Stomach (tissue), 9 donors: ENCODE measurements around the gene AQP7. TPM values are rescaled to one million over a fixed set of nuclear protein-coding genes. Genes with fewer than 3 reads are reported as not detected.
"Not testable (repeated sequence)": the region's sequence is repeated elsewhere in the genome, so short reads cannot be mapped to it uniquely, and the experiment has no call there.

Source experiments
- DNase-seq, 2 donors: peaks; one replicate each; pipeline versions ENCODE4 v3.0.0 to v3.0.0-alpha.2; 2013 to 2019
- H3K27ac ChIP-seq, 5 donors: fragments of 200-600 bp in 4 of 5; sonication (generic) in 4 of 5; one replicate each; pipeline ENCODE4 v1.5.1; 2013 to 2019; ENCODE audit warnings: mild to moderate bottlenecking in 1 of 5, moderate library complexity in 1 of 5
- H3K27me3 ChIP-seq, 3 donors: fragments of 200-600 bp; sonication (generic); one replicate each; pipeline ENCODE4 v1.5.1; 2017 to 2019; ENCODE audit warnings: mixed run types in 1 of 3
- H3K36me3 ChIP-seq, 4 donors: fragments of 200-600 bp; sonication (generic); 1 replicate in 3 of 4; 2 replicates in 1 of 4; pipeline ENCODE4 v1.5.1; 2016 to 2019
- H3K4me1 ChIP-seq, 4 donors: fragments of 200-600 bp; sonication (generic); one replicate each; pipeline ENCODE4 v1.5.1; 2016 to 2019
- H3K4me3 ChIP-seq, 4 donors: fragments of 200-600 bp; sonication (generic) in 3 of 4; one replicate each; pipeline ENCODE4 v1.5.1; 2016 to 2019; ENCODE audit warnings: mild to moderate bottlenecking in 1 of 4
- H3K9me3 ChIP-seq, 4 donors: fragments of 200-600 bp; sonication (generic); one replicate each; pipeline ENCODE4 v1.5.1; 2016 to 2019
- CTCF ChIP-seq, 7 experiments: fragments of 450-650 bp in 4 of 7; fragments of 200-600 bp in 3 of 7; sonication (generic) in 3 of 7; IDR thresholded peaks; one replicate each; pipeline ENCODE4 v1.5.1; 2016 to 2019; ENCODE audit warnings: antibody characterized with exemption in 7 of 7, control low read depth in 2 of 7, mild to moderate bottlenecking in 1 of 7
- EP300 ChIP-seq: sonication (generic); formaldehyde crosslinking; IDR thresholded peaks from one replicate; pipeline ENCODE4 v1.6.1; 2017; ENCODE audit warnings: antibody characterized with exemption
- POLR2A ChIP-seq, 4 donors: fragments of 450-650 bp; IDR thresholded peaks; one replicate each; pipeline ENCODE4 v1.6.1; 2016; ENCODE audit warnings: antibody characterized with exemption in 4 of 4, control low read depth in 2 of 4, mild to moderate bottlenecking in 1 of 4, moderate library complexity in 1 of 4
- POLR2AphosphoS5 ChIP-seq, 3 donors: sonication (generic); formaldehyde crosslinking; IDR thresholded peaks; one replicate each; pipeline ENCODE4 v1.6.1; 2016; ENCODE audit warnings: antibody characterized with exemption in 3 of 3
- WGBS, 5 donors: extraction: QIAGEN DNeasy Blood & Tissue Kit in 3 of 5; methylation state at CpG; one replicate each; pipeline versions ENCODE4 v1.1.5 to v1.1.7; 2013 to 2018; 5-methylcytosine and 5-hydroxymethylcytosine counted together
- intact Hi-C: fragments of 100-400 bp; cut with DNase I; formaldehyde crosslinking; loops from one replicate; pipeline ENCODE4 v1.15.1; 2023; ENCODE audit warnings: low total_unique reads
- polyA plus RNA-seq, 3 donors: library from polyadenylated mRNA; stranded (reverse); fragments of 200-250 nt; gene quantifications; one replicate each; pipeline ENCODE4 v1.2.3, GENCODE V29; 2013
- total RNA-seq, 5 donors: library from RNA; depleted of rRNA; stranded (reverse); fragments of >200 nt; gene quantifications; one replicate each; pipeline versions ENCODE4 v1.1.0 to v1.2.3, GENCODE V29; 2014 to 2016
- donor health status: healthy with polysubstance abuse.
- donor health status: Bipolar disorder and iron deficiency.
- donor health status: healthy.

The AQP7 gene
- total and polyA plus RNA-seq, 8 donors, result 1.1 to 17.4 (median 3.3) TPM; not detected in 2

- Histone ChIP-seq H3K4me3 (no peak overlapping the region), H3K4me1 (no peaks in the 10 kb centered on the region), H3K27ac (no peak overlapping the region), H3K27me3 (no peaks in the 10 kb centered on the region), H3K9me3 (no peaks in the 10 kb centered on the region), H3K36me3 (peaks cover 50 to 92% (median 90%) of the 10 kb centered on the region in 4 donors)
- no peak for TF ChIP-seq POLR2A (IDR thresholded peaks at IDR 0.05)
- intact Hi-C loops, result no loop called here
- DNase-seq, result no peak
- WGBS, 5 donors, result 89 to 100% (median 90%) methylated on average over 2 of the region's 2 CpGs
These were observed 35.3 kb downstream of the AQP7 start for GRCh38 chr9:33366979-33367480.

- peaks cover 37 to 78% (median 76%) of the 10 kb centered on the region in 4 donors for H3K36me3 ChIP-seq
- H3K27ac ChIP-seq, H3K9me3 ChIP-seq, intact Hi-C loops, DNase-seq, H3K27me3 ChIP-seq, H3K4me1 ChIP-seq, H3K4me3 ChIP-seq: not testable (repeated sequence)
- WGBS, 5 donors, result 94 to 98% (median 98%) methylated on average over 4 of the region's 4 CpGs
These were observed 37.6 kb downstream of the AQP7 start for GRCh38 chr9:33364814-33365213.

GRCh38 chr9:33364127-33364526 lies 38.2 kb downstream of the AQP7 start:
- WGBS, 5 donors, result 85 to 98% (median 86%) methylated on average over 2 of the region's 2 CpGs
- no peak for DNase-seq
- H3K27ac ChIP-seq, result no peak overlapping the region
- H3K9me3 ChIP-seq, result no peaks in the 10 kb centered on the region
- H3K36me3 ChIP-seq, result peaks cover 37 to 73% (median 71%) of the 10 kb centered on the region in 4 donors
- H3K4me3 ChIP-seq, result no peak overlapping the region
- intact Hi-C loops, result no loop called here
- H3K27me3 ChIP-seq, result no peaks in the 10 kb centered on the region
- TF ChIP-seq POLR2AphosphoS5 (IDR thresholded peaks at IDR 0.05) (no peak), CTCF (IDR thresholded peaks at IDR 0.05) (no peak), POLR2A (IDR thresholded peaks at IDR 0.05) (no peak)
- H3K4me1 ChIP-seq, result no peaks in the 10 kb centered on the region

- DNase-seq, H3K4me3 ChIP-seq, H3K27me3 ChIP-seq, H3K27ac ChIP-seq, intact Hi-C loops, H3K9me3 ChIP-seq: not testable (repeated sequence)
- H3K36me3 ChIP-seq, result peaks cover 0 to 56% (median 50%) of the 10 kb centered on the region in 4 donors
- H3K4me1 ChIP-seq, result peaks cover 0 to 16% (median 12%) of the 10 kb centered on the region in 4 donors
- WGBS, 5 donors, result 95 to 100% (median 97%) methylated on average over 3 of the region's 3 CpGs
These were observed 43.7 kb downstream of the AQP7 start for GRCh38 chr9:33358641-33359040.

- Histone ChIP-seq H3K36me3 (peaks cover 0 to 53% (median 38%) of the 10 kb centered on the region in 4 donors), H3K27ac (no peak overlapping the region), H3K9me3 (no peaks in the 10 kb centered on the region), H3K4me3 (no peak overlapping the region), H3K27me3 (no peaks in the 10 kb centered on the region), H3K4me1 (peaks cover 0 to 18% (median 14%) of the 10 kb centered on the region in 4 donors)
- 91 to 100% (median 97%) methylated on average over 1 of the region's 1 CpG for WGBS, 5 donors
- intact Hi-C loops, result no loop called here
- TF ChIP-seq CTCF (IDR thresholded peaks at IDR 0.05), result no peak
- TF ChIP-seq POLR2AphosphoS5 (IDR thresholded peaks at IDR 0.05), result no peak
- no peak for TF ChIP-seq EP300
- TF ChIP-seq POLR2A (IDR thresholded peaks at IDR 0.05), result no peak
- DNase-seq, result no peak
These were observed 46.4 kb downstream of the AQP7 start for GRCh38 chr9:33355933-33356332.

- Histone ChIP-seq H3K9me3 (no peaks in the 10 kb centered on the region), H3K4me3 (no peak overlapping the region), H3K4me1 (peaks cover 4 to 30% (median 20%) of the 10 kb centered on the region in 4 donors), H3K36me3 (peaks cover 0 to 54% (median 37%) of the 10 kb centered on the region in 4 donors), H3K27me3 (no peaks in the 10 kb centered on the region), H3K27ac (peak overlapping the region; percentile 0 to 66 (median 57))
- intact Hi-C loops, result no loop called here
- 22 to 38% (median 28%) methylated on average over 5 of the region's 5 CpGs for WGBS, 5 donors
- DNase-seq, result peak in 1 of 2 donors; percentile 50
- TF ChIP-seq POLR2AphosphoS5 (IDR thresholded peaks at IDR 0.05), result no peak
These were observed 47.6 kb downstream of the AQP7 start for GRCh38 chr9:33354651-33355211.
